ENCODE results near the gene PGPEP1. TPM values are rescaled to one million over a fixed set of nuclear protein-coding genes. Genes with fewer than 3 reads are reported as not detected.

PGPEP1 gene
- total RNA-seq, 1 donor from 2014 or later = 32.1 TPM

DNA sequence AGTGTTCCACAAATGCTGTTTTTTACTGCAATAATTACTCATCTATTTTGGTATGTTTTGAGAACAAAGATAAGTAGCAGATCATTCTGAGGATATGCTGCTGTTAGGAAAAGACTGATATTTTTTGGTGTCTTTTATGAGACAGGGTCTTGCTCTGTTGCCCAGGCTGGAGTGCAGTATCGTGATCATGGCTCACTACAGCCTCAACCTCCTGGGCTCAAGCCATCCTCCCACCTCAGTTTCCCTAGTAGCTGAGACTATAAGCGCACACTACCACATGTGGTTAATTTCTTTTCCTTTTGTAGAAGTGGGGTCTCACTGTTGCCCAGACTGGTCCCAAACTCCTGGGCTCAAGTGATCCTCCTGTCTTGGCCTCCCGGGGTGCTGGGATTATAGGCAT, 27.0 kb upstream of the PGPEP1 start:
- Mint-ChIP-seq H3K4me1 (ENCODE audit: unreplicated experiment) (peaks cover 16% of the 10 kb centered on the region), H3K27ac (ENCODE audit: unreplicated experiment) (no peak overlapping the region), H3K4me3 (ENCODE audit: unreplicated experiment) (no peak overlapping the region), H3K36me3 (ENCODE audit: low read depth, unreplicated experiment) (peaks cover 3% of the 10 kb centered on the region), H3K9me3 (ENCODE audit: unreplicated experiment) (no peaks in the 10 kb centered on the region), H3K27me3 (ENCODE audit: unreplicated experiment) (peaks cover 3% of the 10 kb centered on the region)
- no peak for DNase-seq (ENCODE audit: low spot score)
- TF ChIP-seq, protein P1, sequence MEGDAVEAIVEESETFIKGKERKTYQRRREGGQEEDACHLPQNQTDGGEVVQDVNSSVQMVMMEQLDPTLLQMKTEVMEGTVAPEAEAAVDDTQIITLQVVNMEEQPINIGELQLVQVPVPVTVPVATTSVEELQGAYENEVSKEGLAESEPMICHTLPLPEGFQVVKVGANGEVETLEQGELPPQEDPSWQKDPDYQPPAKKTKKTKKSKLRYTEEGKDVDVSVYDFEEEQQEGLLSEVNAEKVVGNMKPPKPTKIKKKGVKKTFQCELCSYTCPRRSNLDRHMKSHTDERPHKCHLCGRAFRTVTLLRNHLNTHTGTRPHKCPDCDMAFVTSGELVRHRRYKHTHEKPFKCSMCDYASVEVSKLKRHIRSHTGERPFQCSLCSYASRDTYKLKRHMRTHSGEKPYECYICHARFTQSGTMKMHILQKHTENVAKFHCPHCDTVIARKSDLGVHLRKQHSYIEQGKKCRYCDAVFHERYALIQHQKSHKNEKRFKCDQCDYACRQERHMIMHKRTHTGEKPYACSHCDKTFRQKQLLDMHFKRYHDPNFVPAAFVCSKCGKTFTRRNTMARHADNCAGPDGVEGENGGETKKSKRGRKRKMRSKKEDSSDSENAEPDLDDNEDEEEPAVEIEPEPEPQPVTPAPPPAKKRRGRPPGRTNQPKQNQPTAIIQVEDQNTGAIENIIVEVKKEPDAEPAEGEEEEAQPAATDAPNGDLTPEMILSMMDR (IDR thresholded peaks at IDR 0.05; ENCODE audit: unreplicated experiment) = no peak

DNA sequence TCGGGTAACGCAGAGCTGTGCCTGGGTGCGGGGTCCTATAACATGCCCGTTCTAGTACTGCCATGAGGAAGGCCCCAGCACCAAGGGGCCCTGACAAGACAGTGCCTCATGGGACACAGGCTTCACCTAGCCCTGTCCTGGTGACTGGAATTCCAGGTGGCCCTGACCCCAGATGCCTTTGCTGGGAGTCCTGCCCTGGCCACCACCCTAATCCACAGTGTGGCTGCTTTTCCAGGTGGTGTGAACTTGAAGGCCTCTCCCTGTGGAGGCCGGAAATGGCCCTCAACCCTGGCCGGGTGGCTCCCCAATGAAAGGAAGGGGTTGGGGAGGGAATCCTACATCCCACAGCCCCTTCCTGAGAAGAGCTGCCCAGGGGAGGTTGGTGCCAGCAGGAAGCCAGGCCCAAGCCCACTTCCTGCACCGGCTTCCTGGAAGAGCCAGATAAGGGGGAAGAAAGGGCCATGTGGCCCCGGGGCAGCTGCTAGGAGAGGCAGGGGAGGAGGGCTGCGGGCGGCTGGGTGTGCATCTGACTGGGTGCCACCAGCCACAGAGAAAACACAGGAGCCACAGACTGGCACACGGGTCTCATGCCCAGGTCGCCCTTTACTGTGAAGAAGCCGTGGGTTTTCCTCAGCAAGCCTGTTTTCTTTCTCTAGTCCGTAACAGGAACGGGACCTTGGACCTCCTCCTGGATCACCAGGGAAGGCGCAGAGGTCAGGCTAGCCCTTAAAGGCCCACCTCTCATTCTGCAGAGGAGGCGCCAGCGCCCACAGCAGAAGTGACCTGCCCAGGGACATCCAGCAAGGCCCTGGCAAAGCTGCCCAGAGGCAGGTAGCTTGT, 22.2 kb upstream of the PGPEP1 start:
- peak overlapping the region; percentile 92 for H3K27ac Mint-ChIP-seq (ENCODE audit: unreplicated experiment)
- peaks cover 54% of the 10 kb centered on the region for H3K4me1 Mint-ChIP-seq (ENCODE audit: unreplicated experiment)
- peaks cover 3% of the 10 kb centered on the region for H3K36me3 Mint-ChIP-seq (ENCODE audit: low read depth, unreplicated experiment)
- peak; percentile 67 for DNase-seq (ENCODE audit: low spot score)
- H3K27me3 Mint-ChIP-seq (ENCODE audit: unreplicated experiment) = no peaks in the 10 kb centered on the region
- H3K4me3 Mint-ChIP-seq (ENCODE audit: unreplicated experiment) = peak overlapping the region; percentile 57
- no peaks in the 10 kb centered on the region for H3K9me3 Mint-ChIP-seq (ENCODE audit: unreplicated experiment)
- TF ChIP-seq, protein P1 (IDR thresholded peaks at IDR 0.05; ENCODE audit: unreplicated experiment) = no peak

DNA sequence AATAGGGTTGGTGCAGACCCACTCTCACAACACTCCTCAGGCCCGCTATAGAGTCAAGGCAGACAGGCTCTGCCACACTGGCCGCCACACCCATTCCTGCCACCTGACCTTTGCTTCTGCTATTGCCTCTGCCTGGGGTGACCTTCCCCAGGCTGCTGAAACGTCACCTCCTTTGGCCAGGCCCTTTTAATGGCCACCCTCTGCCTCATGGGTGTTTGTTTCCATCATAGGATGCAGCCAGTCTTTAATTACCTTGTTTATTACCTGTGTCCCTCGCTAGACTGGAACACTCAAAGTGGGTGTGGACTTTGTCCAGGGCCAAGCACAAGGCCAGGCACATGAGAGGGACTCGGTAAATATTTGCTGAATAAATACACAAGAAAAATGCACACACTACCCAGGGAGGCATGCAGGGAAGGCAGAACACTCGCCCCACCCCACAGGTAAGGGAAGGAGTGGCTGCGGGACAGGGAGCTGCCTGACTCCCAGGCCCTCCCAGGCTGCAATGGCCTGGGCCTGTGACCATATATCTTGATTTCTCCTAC, 20.7 kb upstream of the PGPEP1 start:
- peak overlapping the region; percentile 93 for H3K27ac Mint-ChIP-seq (ENCODE audit: unreplicated experiment)
- TF ChIP-seq, protein P1 (IDR thresholded peaks at IDR 0.05; ENCODE audit: unreplicated experiment) = no peak

DNA sequence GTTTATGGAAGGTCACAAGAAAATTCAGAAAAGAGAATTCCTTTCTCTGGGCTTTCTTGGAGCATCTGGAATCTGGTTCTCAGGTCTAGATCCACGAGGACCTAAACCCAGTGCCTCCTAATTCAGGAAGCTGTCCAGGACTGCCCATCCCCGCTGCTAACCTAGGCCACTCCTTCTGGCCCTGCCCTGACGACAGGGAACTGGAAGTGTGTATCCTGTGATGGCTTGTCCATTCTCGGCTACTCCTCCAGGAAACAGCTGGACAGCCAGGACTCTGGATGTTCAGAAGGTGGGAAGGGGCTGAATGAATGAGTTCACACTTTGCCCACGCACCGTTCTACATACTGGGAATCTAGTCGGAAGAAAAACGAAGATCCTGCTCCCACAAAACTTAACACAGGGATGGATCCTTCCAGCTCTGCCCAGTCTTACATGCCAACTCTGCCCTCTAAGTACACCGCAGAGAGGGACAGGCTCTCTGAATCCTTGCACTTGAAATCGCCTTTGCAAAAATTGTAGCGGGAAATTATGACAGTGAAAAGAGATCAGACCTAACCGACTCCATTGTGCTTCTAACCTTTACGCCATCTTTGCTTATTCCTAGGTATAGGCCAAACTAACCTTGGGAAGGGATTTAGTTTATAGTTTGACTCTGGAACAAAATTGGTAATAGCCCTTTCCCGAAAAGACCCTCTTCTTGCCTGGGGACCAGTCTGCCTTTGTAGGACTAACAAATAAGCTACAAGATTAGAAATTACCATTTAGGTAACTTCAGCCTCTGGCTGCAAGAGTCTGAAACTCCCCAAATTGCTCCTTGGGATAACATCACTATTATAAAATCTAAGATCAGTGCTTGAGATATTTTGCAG, 19.3 kb upstream of the PGPEP1 start:
- peaks cover 57% of the 10 kb centered on the region for H3K4me1 Mint-ChIP-seq (ENCODE audit: unreplicated experiment)
- peaks cover 3% of the 10 kb centered on the region for H3K27me3 Mint-ChIP-seq (ENCODE audit: unreplicated experiment)
- peak overlapping the region; percentile 89 for H3K4me3 Mint-ChIP-seq (ENCODE audit: unreplicated experiment)
- peak overlapping the region; percentile 93 for H3K27ac Mint-ChIP-seq (ENCODE audit: unreplicated experiment)
- TF ChIP-seq, protein P1 (IDR thresholded peaks at IDR 0.05; ENCODE audit: unreplicated experiment) = no peak
- H3K9me3 Mint-ChIP-seq (ENCODE audit: unreplicated experiment) = no peaks in the 10 kb centered on the region
- DNase-seq (ENCODE audit: low spot score) = peak; percentile 58
- peaks cover 4% of the 10 kb centered on the region for H3K36me3 Mint-ChIP-seq (ENCODE audit: low read depth, unreplicated experiment)

More for the DNA sequence above, 20.7 kb upstream of the PGPEP1 start:
- Mint-ChIP-seq H3K4me3 (ENCODE audit: unreplicated experiment) (peak overlapping the region; percentile 74), H3K36me3 (ENCODE audit: low read depth, unreplicated experiment) (peaks cover 4% of the 10 kb centered on the region), H3K27me3 (ENCODE audit: unreplicated experiment) (peaks cover 3% of the 10 kb centered on the region), H3K4me1 (ENCODE audit: unreplicated experiment) (peaks cover 63% of the 10 kb centered on the region), H3K9me3 (ENCODE audit: unreplicated experiment) (no peaks in the 10 kb centered on the region)
- DNase-seq (ENCODE audit: low spot score) = no peak
